SH-SY5Y (cell line): ENCODE results near the gene PALD1.

Source experiments
- GATA2 ChIP-seq: IDR thresholded peaks from 2 replicates; pipeline ENCODE4 v1.6.1; 2011; ENCODE audit warnings: mild to moderate bottlenecking, low read depth, low read length
- GATA3 ChIP-seq: IDR thresholded peaks from 2 replicates; pipeline ENCODE4 v1.6.1; 2011; ENCODE audit warnings: low read depth, mild to moderate bottlenecking, low read length, moderate library complexity

The PALD1 gene

DNA sequence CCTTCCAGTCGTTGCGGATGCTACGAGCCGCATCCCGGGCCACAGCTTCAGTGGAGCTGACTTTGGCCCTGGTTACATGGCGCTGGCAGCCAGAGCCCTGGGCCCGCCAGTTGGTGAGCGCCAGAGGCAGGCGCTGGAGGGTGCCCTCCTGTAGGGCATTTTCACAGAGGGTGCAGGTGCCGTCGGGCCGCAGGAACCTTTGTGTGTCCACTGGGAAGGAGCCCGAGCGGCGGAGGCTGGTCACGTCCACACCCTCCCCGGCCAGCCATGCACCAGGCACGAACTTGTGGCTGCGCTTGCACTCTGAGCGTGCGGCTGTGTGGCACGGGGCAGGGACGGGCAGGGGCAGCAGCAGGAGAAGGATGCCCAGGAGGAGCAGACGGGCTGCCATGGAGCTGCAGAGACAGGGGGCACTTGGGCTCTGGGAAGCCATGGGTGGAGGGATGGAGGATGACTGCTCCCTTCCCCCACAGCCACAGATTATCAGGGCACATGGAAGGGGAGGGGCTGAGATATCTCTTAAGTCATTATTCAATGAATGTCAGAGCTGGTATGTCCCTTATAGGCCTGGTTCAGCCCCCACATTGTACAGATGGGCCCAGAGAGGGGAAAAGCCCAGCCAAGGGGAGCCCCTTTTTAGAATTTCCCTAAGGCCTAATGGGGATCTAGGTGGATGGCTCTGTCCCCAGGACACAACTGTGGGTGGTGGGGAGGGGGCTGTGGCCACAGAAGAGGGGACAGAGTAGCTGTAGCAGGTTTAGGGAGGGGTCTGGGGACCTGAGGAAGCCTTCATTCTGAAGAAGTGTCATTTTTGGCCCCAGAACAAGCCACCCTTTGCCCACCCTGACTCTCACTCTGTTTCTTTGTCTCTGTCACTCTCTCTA, 122.2 kb downstream of the PALD1 start:
- TF ChIP-seq GATA3 (no peak), GATA2 (no peak)

DNA sequence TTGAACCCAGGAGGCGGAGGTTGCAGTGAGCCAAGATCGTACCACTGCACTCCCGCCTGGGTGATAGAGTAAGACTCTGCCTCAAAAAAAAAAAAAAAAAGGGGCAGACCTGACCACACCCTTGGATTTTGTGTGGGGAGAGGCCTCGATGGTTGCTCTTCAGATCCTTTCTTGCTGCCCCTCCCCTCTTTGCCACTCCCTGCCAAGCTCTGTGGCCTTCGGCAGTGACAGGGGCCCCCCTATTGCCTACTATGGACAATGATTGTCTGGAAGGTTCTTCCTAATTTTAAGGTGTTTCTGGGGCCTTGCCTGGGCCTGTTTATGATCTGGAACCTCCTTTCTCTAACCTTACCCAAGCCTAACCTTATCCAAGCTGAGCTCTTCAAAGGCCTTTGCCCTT, 123.2 kb downstream of the PALD1 start:
- no peak for TF ChIP-seq GATA2
- TF ChIP-seq GATA3: no peak

GRCh38 chr10:70602665-70603448, 124.3 kb downstream of the PALD1 start, which contains the start of gene PRF1:
PRF1 (minus strand) TSS chr10:70602741; CDS start chr10:70600902, 1,839 bp downstream.
- TF ChIP-seq GATA3 (no peak), GATA2 (no peak)

- TF ChIP-seq GATA2 (no peak), GATA3 (no peak)
These were observed 124.9 kb downstream of the PALD1 start for GRCh38 chr10:70603449-70603801.

DNA sequence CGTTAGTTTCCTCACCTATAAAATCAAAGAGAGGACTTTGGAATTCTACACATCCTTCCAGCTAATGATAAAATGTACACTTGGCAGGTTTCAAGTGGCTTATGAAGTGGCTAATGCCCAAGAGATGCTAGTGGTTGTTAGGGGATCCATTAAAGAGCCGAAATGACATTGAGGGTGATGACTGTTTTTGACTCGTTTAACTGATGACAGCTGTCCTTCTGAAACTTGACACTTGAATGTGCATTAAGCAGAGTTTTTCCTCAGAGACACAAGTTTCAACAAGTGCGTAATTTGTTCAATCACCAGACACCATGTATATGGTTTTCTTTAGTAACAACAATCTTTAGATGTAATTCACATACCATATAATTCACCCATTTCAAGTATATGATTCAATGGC, 125.5 kb downstream of the PALD1 start:
- TF ChIP-seq GATA3 (no peak), GATA2 (no peak)

DNA sequence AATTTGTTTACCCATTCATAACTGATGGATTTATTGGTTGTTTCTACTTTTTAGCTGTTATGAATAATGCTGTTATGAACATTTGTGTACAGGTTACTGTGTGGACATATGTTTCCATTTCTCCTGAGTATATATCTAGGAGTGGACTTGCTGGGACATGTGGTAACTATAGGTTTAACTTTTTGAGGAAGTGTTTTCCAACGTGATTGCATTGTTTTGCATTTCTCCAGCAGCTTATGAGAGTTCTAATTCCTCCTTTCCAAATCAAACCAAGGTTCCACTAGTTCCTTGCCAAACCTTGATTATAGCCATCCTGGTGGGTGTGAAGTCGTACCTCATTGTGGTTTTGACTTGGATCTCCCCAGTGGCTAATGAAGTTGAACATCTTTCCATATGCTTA, 126.6 kb downstream of the PALD1 start:
- no peak for TF ChIP-seq GATA3
- no peak for TF ChIP-seq GATA2

DNA sequence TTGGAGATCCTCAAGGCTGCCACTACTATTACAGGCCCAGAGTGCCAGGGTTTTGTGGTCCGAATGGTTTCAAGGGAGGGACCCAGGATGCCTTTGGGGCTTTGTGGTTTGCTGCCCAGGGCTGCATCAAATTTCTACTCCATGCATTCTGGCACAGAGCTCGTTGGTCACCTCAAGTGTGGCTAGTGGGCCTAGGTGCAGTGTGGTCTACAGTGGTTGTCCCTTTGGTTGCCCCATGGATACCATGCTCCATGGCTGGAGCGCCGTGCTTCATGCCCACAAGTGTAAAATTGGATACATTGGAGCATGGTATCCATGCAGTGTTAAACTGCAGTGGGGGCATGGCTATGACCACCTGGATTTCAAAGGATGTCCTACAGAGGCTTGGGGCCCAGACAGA, 129.4 kb downstream of the PALD1 start:
- no peak for TF ChIP-seq GATA2
- no peak for TF ChIP-seq GATA3

GRCh38 chr10:70613941-70614340, 135.4 kb downstream of the PALD1 start:
- no peak for TF ChIP-seq GATA2
- no peak for TF ChIP-seq GATA3

DNA sequence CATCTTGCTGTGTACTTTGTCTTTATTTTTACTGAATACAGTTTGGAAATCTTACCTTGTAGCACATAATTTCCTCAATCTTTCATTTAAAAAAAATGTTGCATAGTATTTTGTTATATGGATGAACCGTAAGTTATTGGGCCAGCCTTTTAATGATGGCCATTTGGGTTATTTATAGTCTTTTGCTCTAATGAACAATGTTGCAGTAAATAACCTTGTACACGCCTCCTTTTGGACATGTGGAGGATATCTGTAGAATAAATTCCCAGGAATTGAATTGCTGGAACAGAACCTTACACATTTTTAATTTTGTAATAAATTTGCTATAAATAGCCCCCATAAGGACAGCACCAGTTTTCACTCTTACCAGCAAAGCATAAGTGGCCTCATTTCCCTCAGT, 136.6 kb downstream of the PALD1 start:
- TF ChIP-seq GATA3 (no peak), GATA2 (no peak)

DNA sequence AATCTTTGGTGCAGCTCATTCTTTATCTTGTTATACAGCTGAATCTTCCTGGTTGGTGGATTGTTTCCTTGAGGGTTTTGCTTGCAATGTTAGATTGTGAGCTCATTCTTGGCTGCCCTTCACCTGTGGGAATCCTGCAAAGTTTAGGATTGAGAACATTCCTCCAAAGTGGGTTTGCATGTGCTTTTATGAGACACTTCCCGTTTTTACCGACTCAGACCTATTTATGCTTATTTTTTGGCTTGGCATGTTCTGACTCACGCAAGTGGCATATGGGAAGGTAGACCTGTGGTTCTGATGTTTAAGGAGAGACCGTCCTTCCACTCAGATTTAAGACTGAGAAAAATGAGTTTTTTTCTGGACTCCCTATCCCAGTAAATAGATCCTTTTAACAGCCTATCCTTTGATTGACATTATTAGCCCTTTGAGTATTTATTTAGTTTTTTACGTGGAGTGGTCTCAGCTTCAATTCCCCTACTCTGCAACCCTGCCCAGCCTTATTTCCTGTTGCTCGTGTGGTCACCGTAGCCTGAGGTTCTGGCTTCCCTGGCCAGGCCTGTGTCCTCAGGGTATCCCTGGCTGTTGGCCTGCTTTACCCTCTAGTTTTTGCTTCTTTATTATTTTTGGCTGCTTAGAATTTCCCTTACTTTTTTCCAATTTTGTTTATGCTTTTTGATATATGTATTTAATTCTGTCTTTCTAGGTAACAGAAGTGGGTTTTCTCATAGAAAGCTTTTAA, 137.4 kb downstream of the PALD1 start:
- TF ChIP-seq GATA2 (no peak), GATA3 (no peak)

- TF ChIP-seq GATA2: no peak
These were observed 138.2 kb downstream of the PALD1 start for GRCh38 chr10:70616761-70617160.
